ENCODE results near the gene NGRN. TPM values are rescaled to one million over a fixed set of nuclear protein-coding genes. Genes with fewer than 3 reads are reported as not detected.
A peak's percentile ranks its signal among the peaks of the same experiment; 100 is the strongest.

NGRN gene
- polyA plus RNA-seq, 1 of the 3 experiments (the other 2 are of a cell fraction), result 48.2 TPM

DNA sequence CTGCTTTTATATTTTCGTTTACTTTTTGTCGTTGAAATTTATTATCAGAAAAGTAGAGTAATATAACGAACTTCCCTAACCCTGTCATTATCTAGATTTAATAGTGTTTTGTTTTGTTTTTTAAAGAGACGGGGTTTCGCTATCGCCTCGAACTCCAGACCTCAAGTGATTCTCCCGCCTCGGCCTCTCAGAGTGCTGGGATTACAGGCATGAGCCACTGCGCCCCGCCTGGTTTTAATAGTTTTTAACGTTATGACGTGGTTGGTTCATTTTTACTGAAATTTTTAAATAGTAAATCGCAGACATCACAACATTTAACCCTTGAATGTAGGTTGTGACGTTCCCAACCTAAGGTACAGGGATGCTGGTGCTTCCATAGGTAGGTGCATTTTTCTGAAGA, 1.0 kb downstream of the NGRN start (continued):
- TF ChIP-seq PBX3 (IDR thresholded peaks at IDR 0.05), result no peak

DNA sequence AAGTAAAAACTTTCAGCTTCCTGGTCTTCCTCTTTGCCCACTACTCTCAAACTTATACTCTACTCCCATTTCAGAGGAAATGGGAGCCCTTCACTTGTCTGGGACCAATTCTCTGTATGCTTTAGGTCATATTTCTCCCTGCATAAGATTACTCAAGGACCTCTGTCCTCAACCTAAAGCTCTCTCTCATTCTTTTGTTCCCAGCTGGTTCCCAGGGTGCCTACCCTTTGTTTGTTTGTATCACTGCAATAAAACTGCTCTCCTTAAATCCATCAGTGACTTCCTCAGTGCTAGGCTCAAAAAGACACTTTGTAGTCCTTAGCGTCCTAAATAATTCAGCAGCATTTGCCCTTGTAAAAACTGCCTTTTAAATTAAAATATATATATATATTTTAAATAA, 2.9 kb downstream of the NGRN start:
- H3K9me2 ChIP-seq, result no peaks in the 10 kb centered on the region
- H3K4me3 ChIP-seq (ENCODE audit: low read depth in 2 of 2, low read length in 1 of 2), result peak overlapping the region; percentile 4 to 38; a peak in 1 of 4 replicates
- peaks cover 62% of the 10 kb centered on the region for H4K20me1 ChIP-seq (ENCODE audit: insufficient read depth)
- no peaks in the 10 kb centered on the region for H3K27me3 ChIP-seq (ENCODE audit: insufficient read depth)
- peaks cover 46 to 63% of the 10 kb centered on the region in 2 experiments for H3K36me3 ChIP-seq (replicated peaks in 1 of 2; ENCODE audit: control insufficient read depth in 1 of 2, insufficient read depth in 2 of 2, low read length in 1 of 2)
- no peak overlapping the region for H2AFZ ChIP-seq (ENCODE audit: low read depth)
- 30% methylated on average over 1 of the region's 1 CpG for whole genome bisulfite sequencing (ENCODE audit: low lambda C conversion rate)
- peak overlapping the region; percentile 99 for H3K4me2 ChIP-seq
- H3K9ac ChIP-seq, result no peak overlapping the region
- H3F3A ChIP-seq (replicated peaks; ENCODE audit: insufficient read depth), result peaks cover 13% of the 10 kb centered on the region
- no peaks in the 10 kb centered on the region for H3K9me3 ChIP-seq
- H3K79me2 ChIP-seq (ENCODE audit: insufficient read depth), result peaks cover 77% of the 10 kb centered on the region
- CTCF ChIA-PET, result interaction anchor here (0.7 to 1.7 kb wide), 7 partner anchors 12 to 407 kb away, joined by 3 to 6 read pairs (median 4); partner anchors contain the start of gene TTLL13
- no peak for TF ChIP-seq GATA2 (CRISPR knock-in tag; IDR thresholded peaks at IDR 0.05)
- no peak for TF ChIP-seq RXRA (IDR thresholded peaks at IDR 0.05; ENCODE audit: borderline replicate concordance, low read depth)
- H3K27ac ChIP-seq (ENCODE audit: low read depth in 2 of 2, low read length in 1 of 2), result no peak overlapping the region
- H3K4me1 ChIP-seq (ENCODE audit: control insufficient read depth in 1 of 2, insufficient read depth in 2 of 2, low read depth in 1 of 2, low read length in 1 of 2), result peaks cover 14 to 15% of the 10 kb centered on the region in 2 experiments; a peak in 3 of 4 replicates
- no peak for DNase-seq
- POLR2A ChIA-PET, result no interaction called here

DNA sequence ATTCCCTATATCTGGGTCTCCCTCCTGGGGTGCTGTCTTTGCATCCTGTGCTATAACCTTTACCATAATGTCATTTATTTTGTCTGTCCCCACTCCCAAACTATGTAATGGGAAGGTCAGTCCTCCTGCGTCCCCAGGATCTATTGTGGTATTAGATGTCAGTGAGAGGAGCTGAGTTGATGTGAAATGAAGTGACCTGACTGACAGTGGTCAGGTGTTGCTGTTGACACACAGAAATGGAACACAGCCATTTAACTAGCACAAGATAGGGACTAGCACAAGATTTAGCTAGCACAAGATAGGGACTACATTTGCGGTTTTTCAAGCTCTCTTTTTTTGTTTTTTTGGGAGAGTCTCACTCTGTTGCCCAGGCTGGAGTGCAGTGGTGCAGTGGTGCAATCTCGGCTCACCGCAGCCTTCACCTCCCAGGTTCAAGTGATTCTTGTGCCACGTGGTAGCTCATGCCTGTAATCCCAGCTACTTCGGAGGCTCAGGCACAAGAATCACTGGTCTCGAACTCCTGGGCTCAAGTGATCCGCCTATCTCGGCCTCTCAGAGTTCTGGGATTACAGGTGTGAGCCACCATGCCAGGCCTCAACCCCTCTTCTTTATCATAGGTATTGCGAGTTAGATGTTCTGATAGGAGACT, 5.2 kb downstream of the NGRN start:
- Histone ChIP-seq H3K9me3 (no peaks in the 10 kb centered on the region), H3K4me1 (ENCODE audit: control insufficient read depth in 1 of 2, insufficient read depth in 2 of 2, low read depth in 1 of 2, low read length in 1 of 2) (peaks cover 9 to 14% of the 10 kb centered on the region in 2 experiments; a peak in 3 of 4 replicates), H3K4me3 (ENCODE audit: low read depth in 2 of 2, low read length in 1 of 2) (no peak overlapping the region), H3K4me2 (no peak overlapping the region), H4K20me1 (ENCODE audit: insufficient read depth) (peaks cover 65% of the 10 kb centered on the region), H3K9me2 (no peaks in the 10 kb centered on the region), H3K79me2 (ENCODE audit: insufficient read depth) (peaks cover 88% of the 10 kb centered on the region), H2AFZ (ENCODE audit: low read depth) (no peak overlapping the region), H3K27me3 (ENCODE audit: insufficient read depth) (no peaks in the 10 kb centered on the region), H3K27ac (ENCODE audit: low read depth in 2 of 2, low read length in 1 of 2) (no peak overlapping the region), H3K9ac (no peak overlapping the region), H3K36me3 (replicated peaks in 1 of 2; ENCODE audit: control insufficient read depth in 1 of 2, insufficient read depth in 2 of 2, low read length in 1 of 2) (peaks cover 52 to 74% of the 10 kb centered on the region in 2 experiments), H3F3A (replicated peaks; ENCODE audit: insufficient read depth) (peaks cover 17% of the 10 kb centered on the region)
- TF ChIP-seq, protein P1, sequence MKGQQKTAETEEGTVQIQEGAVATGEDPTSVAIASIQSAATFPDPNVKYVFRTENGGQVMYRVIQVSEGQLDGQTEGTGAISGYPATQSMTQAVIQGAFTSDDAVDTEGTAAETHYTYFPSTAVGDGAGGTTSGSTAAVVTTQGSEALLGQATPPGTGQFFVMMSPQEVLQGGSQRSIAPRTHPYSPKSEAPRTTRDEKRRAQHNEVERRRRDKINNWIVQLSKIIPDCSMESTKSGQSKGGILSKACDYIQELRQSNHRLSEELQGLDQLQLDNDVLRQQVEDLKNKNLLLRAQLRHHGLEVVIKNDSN (IDR thresholded peaks at IDR 0.05; ENCODE audit: borderline replicate concordance, low read depth), result no peak
- TF ChIP-seq RCOR1 (IDR thresholded peaks at IDR 0.05; ENCODE audit: low read length), result no peak
- no peak for TF ChIP-seq CTCF (IDR thresholded peaks at IDR 0.05)
- TF ChIP-seq NFIC (IDR thresholded peaks at IDR 0.05; ENCODE audit: borderline replicate concordance), result no peak
- no peak for TF ChIP-seq CHD2 (IDR thresholded peaks at IDR 0.05; ENCODE audit: low read length, partially characterized antibody)
- TF ChIP-seq RAD21 (IDR thresholded peaks at IDR 0.05; ENCODE audit: low read length), result no peak
- TF ChIP-seq FOXM1 (IDR thresholded peaks at IDR 0.05; ENCODE audit: low read depth), result no peak
- TF ChIP-seq EZH2phosphoT487 (IDR thresholded peaks at IDR 0.05; ENCODE audit: borderline replicate concordance, low read depth), result no peak
- no peak for TF ChIP-seq ELF1 (IDR thresholded peaks at IDR 0.05)
- TF ChIP-seq RXRA (IDR thresholded peaks at IDR 0.05; ENCODE audit: borderline replicate concordance, low read depth), result no peak
- no peak for TF ChIP-seq FOXJ3 (CRISPR knock-in tag; IDR thresholded peaks at IDR 0.05)
- TF ChIP-seq JUND (IDR thresholded peaks at IDR 0.05), result no peak
- no peak for TF ChIP-seq GATA2 (CRISPR knock-in tag; IDR thresholded peaks at IDR 0.05)
- no peak for TF ChIP-seq MEF2A (IDR thresholded peaks at IDR 0.05; ENCODE audit: borderline replicate concordance, low read depth)
- TF ChIP-seq MXI1 (IDR thresholded peaks at IDR 0.05; ENCODE audit: low read depth, low read length), result no peak
- TF ChIP-seq MAX (IDR thresholded peaks at IDR 0.05; ENCODE audit: low read depth), result no peak
- WGBS (ENCODE audit: low lambda C conversion rate), result 93% methylated on average over 10 of the region's 10 CpGs
- no peak for DNase-seq
- CTCF ChIA-PET, result interaction anchor here (0.9 to 1.4 kb wide), 5 partner anchors 12 to 127 kb away, joined by 3 to 5 read pairs (median 3); no protein-coding TSS in a partner anchor
- POLR2A ChIA-PET, result interaction anchor here (0.7 kb wide), 1 partner anchor 428 kb away, joined by 3 read pairs; no protein-coding TSS in a partner anchor
